K562 (cell line): ENCODE measurements around the gene CPNE1. TPM values are rescaled to one million over a fixed set of nuclear protein-coding genes. Genes with fewer than 3 reads are reported as not detected.
A peak's percentile ranks its signal among the peaks of the same experiment; 100 is the strongest.

Experiments
- BRD4 ChIP-seq: fragments of 200-600 bp; sonication (generic); IDR thresholded peaks from 2 replicates; pipeline ENCODE4 v1.6.1; 2017; ENCODE audit warnings: inconsistent platforms
- C11orf30 ChIP-seq: fragments of 450-650 bp; IDR thresholded peaks from 2 replicates; pipeline ENCODE4 v1.6.1; 2016; ENCODE audit warnings: low read depth, mild to moderate bottlenecking
- CHD4 ChIP-seq: fragments of 200-600 bp; sonication (generic); IDR thresholded peaks from 3 replicates; pipeline ENCODE4 v1.6.1; 2012; ENCODE audit warnings: low read depth, mild to moderate bottlenecking, mixed read lengths, low read length, inconsistent platforms; ENCODE audit not compliant: insufficient read depth, insufficient replicate concordance, poor library complexity, severe bottlenecking
- CXXC5 ChIP-seq: fragments of 250-450 bp; sonication (Bioruptor Pico); IDR thresholded peaks from 2 replicates; pipeline ENCODE4 v1.8.0; 2022; ENCODE audit warnings: inconsistent platforms, mild to moderate bottlenecking, moderate library complexity
- DNMT1 ChIP-seq: fragments of 450-650 bp; IDR thresholded peaks from 2 replicates; pipeline ENCODE4 v1.6.1; 2016; ENCODE audit warnings: antibody characterized with exemption, mild to moderate bottlenecking
- ELF4 ChIP-seq: fragments of 450-650 bp; formaldehyde crosslinking; IDR thresholded peaks from 2 replicates; pipeline ENCODE4 v1.4.0; 2022; ENCODE audit warnings: missing genetic modification characterization
- KDM5B ChIP-seq: fragments of 200-600 bp; sonication (generic); IDR thresholded peaks from 2 replicates; pipeline ENCODE4 v1.6.1; 2012; ENCODE audit warnings: low read depth, mild to moderate bottlenecking, moderate library complexity, low read length, control low read depth, inconsistent platforms; ENCODE audit not compliant: insufficient replicate concordance
- NR3C1 ChIP-seq: sonication (generic); formaldehyde crosslinking; IDR thresholded peaks from 2 replicates; pipeline ENCODE4 v1.8.1; 2022; ENCODE audit warnings: missing genetic modification reagents
- POLR2A ChIP-seq: fragments of 450-650 bp; conservative IDR thresholded peaks from 2 replicates; pipeline ENCODE4 v1.6.1; 2016
- POLR2AphosphoS2 ChIP-seq: IDR thresholded peaks from 2 replicates; pipeline ENCODE4 v1.6.1; 2012; ENCODE audit warnings: low read length, improper control_type of control experiment
- POLR3G ChIP-seq: IDR thresholded peaks from 2 replicates; pipeline ENCODE4 v1.6.1; 2011; ENCODE audit not compliant: insufficient read length, insufficient replicate concordance; ENCODE audit errors: extremely low read depth
- RBFOX2 ChIP-seq: fragments of 200-400 bp; formaldehyde crosslinking; IDR thresholded peaks from 2 replicates; pipeline ENCODE4 v1.6.1; 2017; ENCODE audit warnings: low read depth, mild to moderate bottlenecking, low read length, moderate library complexity
- RBM17 ChIP-seq: fragments of 200-400 bp; formaldehyde crosslinking; IDR thresholded peaks from 2 replicates; pipeline ENCODE4 v1.6.1; 2017; ENCODE audit warnings: low read depth, mild to moderate bottlenecking, low read length, borderline replicate concordance
- SAFB2 ChIP-seq: fragments of 200-400 bp; formaldehyde crosslinking; IDR thresholded peaks from 2 replicates; pipeline ENCODE4 v1.6.1; 2018; ENCODE audit warnings: borderline replicate concordance, low read length, low read depth, moderate library complexity; ENCODE audit not compliant: severe bottlenecking
- SMAD2 ChIP-seq: fragments of 150-350 bp; IDR thresholded peaks from 2 replicates; pipeline ENCODE4 v1.6.1; 2014; ENCODE audit warnings: low read depth, mild to moderate bottlenecking, low read length
- SREBF2 ChIP-seq: sonication (generic); formaldehyde crosslinking; IDR thresholded peaks from 2 replicates; pipeline ENCODE4 v1.4.0; 2020; ENCODE audit warnings: mild to moderate bottlenecking, missing genetic modification reagents
- ZNF143 ChIP-seq: sonication (generic); formaldehyde crosslinking; IDR thresholded peaks from 2 replicates; pipeline ENCODE4 v1.9.0; 2022; ENCODE audit warnings: mild to moderate bottlenecking, missing genetic modification reagents
- ZNF324 ChIP-seq: fragments of 250-450 bp; sonication (Bioruptor Pico); IDR thresholded peaks from 2 replicates; pipeline ENCODE4 v1.4.0; 2020; ENCODE audit warnings: mild to moderate bottlenecking
- polyA plus RNA-seq, 8 experiments: library from polyadenylated mRNA; depleted of rRNA in 4 of 8; stranded (reverse) in 5 of 8; unstranded in 3 of 8; fragments of >200 nt; fragmentation: Nextera tagmentation in 2 of 8; fragmentation: Illumina TruSeq in 1 of 8; extraction: Ambion mirVana in 2 of 8; extraction: Trizol in 1 of 8; gene quantifications; 2 replicates each; pipeline versions ENCODE4 v1.2.1 to v1.2.3, GENCODE V29; 2011 to 2014; ENCODE audit warnings: inconsistent platforms in 1 of 8, missing spikeins in 1 of 8
- total RNA-seq, 7 experiments: library from RNA; depleted of rRNA in 6 of 7; stranded (reverse); fragments of >200 nt in 6 of 7; fragmentation: Illumina TruSeq in 2 of 7; extraction: Trizol in 2 of 7; gene quantifications; 2 replicates each; pipeline versions ENCODE4 v1.2.1 to v1.2.3, GENCODE V29; 2011 to 2021; ENCODE audit warnings: low replicate concordance in 1 of 7
- TF ChIP-seq, protein P1 (sequence below), 2 experiments: fragments of 450-650 bp; IDR thresholded peaks; 2 replicates each; pipeline ENCODE4 v1.6.1; 2016; ENCODE audit warnings: mild to moderate bottlenecking in 2 of 2, borderline replicate concordance in 1 of 2, low read depth in 1 of 2, moderate library complexity in 1 of 2

Gene CPNE1
- total and polyA plus RNA-seq, 9 of the 15 experiments (the other 6 are each of a cell fraction or from before 2014, with no cell fraction given), result 42.1 to 102 (median 56.0) TPM

GRCh38 chr20:35702051-35702823, 37.5 kb upstream of the CPNE1 start (continued):
- TF ChIP-seq, protein P1, sequence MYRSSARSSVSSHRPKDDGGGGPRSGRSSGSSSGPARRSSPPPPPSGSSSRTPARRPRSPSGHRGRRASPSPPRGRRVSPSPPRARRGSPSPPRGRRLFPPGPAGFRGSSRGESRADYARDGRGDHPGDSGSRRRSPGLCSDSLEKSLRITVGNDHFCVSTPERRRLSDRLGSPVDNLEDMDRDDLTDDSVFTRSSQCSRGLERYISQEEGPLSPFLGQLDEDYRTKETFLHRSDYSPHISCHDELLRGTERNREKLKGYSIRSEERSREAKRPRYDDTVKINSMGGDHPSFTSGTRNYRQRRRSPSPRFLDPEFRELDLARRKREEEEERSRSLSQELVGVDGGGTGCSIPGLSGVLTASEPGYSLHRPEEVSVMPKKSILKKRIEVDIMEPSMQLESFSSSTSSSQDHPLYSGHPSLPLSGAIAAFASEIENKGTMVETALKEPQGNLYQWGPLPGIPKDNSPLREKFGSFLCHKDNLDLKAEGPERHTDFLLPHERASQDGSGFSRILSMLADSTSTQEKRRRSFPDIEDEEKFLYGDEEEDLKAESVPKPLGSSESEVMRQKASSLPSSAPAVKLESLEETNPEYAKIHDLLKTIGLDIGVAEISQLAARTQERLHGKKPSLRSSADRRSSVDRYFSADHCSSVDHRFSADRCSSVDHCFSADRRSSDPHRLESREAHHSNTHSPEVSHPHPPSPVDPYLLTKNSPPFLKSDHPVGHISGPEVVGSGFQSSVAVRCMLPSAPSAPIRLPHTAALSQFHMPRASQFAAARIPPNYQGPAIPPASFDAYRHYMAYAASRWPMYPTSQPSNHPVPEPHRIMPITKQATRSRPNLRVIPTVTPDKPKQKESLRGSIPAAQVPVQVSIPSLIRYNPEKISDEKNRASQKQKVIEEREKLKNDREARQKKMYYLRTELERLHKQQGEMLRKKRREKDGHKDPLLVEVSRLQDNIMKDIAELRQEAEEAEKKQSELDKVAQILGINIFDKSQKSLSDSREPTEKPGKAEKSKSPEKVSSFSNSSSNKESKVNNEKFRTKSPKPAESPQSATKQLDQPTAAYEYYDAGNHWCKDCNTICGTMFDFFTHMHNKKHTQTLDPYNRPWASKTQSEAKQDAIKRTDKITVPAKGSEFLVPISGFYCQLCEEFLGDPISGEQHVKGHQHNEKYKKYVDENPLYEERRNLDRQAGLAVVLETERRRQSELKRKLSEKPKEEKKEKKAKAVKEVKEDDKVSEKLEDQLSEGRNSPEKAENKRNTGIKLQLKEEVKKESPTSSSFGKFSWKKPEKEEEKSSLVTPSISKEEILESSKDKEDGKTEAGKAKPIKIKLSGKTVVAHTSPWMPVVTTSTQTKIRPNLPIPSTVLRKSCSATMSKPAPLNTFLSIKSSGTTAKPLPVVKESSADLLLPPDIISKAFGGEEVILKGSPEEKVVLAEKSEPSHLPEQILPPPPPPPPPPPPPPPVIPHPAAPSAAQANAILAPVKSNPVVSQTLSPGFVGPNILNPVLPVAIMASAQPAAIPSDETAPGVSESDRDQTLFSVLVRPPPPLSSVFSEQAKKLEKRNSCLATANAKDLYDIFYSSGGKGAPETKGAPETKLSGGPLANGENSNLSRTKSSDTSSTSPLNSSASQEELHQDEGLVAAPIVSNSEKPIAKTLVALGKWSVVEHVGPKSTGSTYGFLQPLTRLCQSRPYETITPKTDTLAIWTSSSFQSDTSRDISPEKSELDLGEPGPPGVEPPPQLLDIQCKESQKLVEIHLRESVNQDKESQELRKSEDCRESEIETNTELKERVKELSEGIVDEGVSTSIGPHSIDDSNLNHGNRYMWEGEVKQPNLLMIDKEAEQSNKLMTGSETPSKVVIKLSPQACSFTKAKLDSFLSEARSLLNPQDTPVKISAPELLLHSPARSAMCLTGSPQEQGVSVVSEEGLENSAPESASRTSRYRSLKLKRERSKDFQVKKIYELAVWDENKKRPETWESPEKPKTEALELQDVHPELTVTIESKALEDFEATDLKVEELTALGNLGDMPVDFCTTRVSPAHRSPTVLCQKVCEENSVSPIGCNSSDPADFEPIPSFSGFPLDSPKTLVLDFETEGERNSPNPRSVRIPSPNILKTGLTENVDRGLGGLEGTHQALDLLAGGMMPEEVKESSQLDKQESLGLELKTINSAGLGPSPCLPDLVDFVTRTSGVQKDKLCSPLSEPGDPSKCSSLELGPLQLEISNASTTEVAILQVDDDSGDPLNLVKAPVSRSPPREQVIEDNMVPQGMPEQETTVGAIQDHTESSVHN (IDR thresholded peaks at IDR 0.05; ENCODE audit: borderline replicate concordance in 1 of 2, low read depth in 1 of 2), result no peak
- TF ChIP-seq SREBF2, result no peak
- no peak for TF ChIP-seq SAFB2
- TF ChIP-seq ELF4 (CRISPR knock-in tag), result 0 out of 2 replicates have a peak, but pooled peaks have one; percentile 32
- no peak for TF ChIP-seq SMAD2
- no peak for TF ChIP-seq NR3C1
- peak; percentile 71 for TF ChIP-seq POLR2A
- TF ChIP-seq CXXC5 (CRISPR knock-in tag), result no peak; the same call in 1 of the 2 replicates
- TF ChIP-seq KDM5B, result no peak
- peak; percentile 71 for TF ChIP-seq C11orf30
- no peak for TF ChIP-seq RBM17
- no peak for TF ChIP-seq BRD4
- TF ChIP-seq POLR3G, result no peak
- TF ChIP-seq CHD4, result no peak
- no peak for TF ChIP-seq ZNF324 (CRISPR knock-in tag)
- TF ChIP-seq RBFOX2, result no peak
- TF ChIP-seq ZNF143 (CRISPR knock-in tag), result no peak
- peak; percentile 71; the same call in 1 of the 2 replicates for TF ChIP-seq POLR2AphosphoS2
- TF ChIP-seq DNMT1, result no peak
